Measurements from ENCODE around the gene UBE2H.
"Not testable (repeated sequence)": the region's sequence is repeated elsewhere in the genome, so short reads cannot be mapped to it uniquely, and the experiment has no call there.

UBE2H gene

DNA sequence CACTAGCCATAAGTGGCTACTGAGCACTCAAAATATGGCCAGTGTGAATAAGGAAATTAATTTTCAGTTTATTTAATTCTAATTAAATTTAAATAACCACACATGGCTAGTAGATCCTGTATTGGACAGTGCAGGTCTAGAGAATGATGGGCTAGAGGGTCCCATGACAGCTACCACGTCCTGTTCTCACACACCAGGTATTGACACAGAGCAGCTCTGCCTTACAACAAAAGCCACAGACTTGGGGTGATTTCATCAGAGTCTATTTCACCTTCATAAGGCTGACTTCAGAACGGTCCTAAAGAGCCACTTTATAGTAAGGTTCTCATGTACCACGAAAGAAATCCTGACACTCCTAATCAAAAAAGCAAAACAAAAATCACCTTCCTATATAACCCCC lies 111.3 kb downstream of the UBE2H start:
- no peaks in the 10 kb centered on the region for H3K4me1 ChIP-seq (ENCODE audit: insufficient read depth, insufficient read length)

GRCh38 chr7:129840757-129841156 lies 112.0 kb downstream of the UBE2H start:
- Histone ChIP-seq H3K4me1 (ENCODE audit: insufficient read depth, insufficient read length) (no peaks in the 10 kb centered on the region), H3K36me3 (ENCODE audit: insufficient read depth, insufficient read length, low read length) (peaks cover 9% of the 10 kb centered on the region), H3K4me3 (ENCODE audit: insufficient read length, low read depth) (no peak overlapping the region), H3K9ac (ENCODE audit: insufficient read length, low read depth) (no peak overlapping the region), H3K9me3 (ENCODE audit: insufficient read depth, low read length) (no peaks in the 10 kb centered on the region), H3K27me3 (ENCODE audit: insufficient read depth, insufficient read length) (no peaks in the 10 kb centered on the region)
- no peak for DNase-seq (ENCODE audit: low read depth, low spot score)
- TF ChIP-seq ZNF274 (IDR thresholded peaks at IDR 0.05; ENCODE audit: low read depth, low read length) (no peak), SUZ12 (IDR thresholded peaks at IDR 0.05; ENCODE audit: extremely low read depth, insufficient read depth, insufficient read length) (no peak)

More for the DNA sequence above, 111.3 kb downstream of the UBE2H start:
- Histone ChIP-seq H3K4me3 (ENCODE audit: insufficient read length, low read depth) (no peak overlapping the region), H3K9ac (ENCODE audit: insufficient read length, low read depth) (no peak overlapping the region), H3K9me3 (ENCODE audit: insufficient read depth, low read length) (no peaks in the 10 kb centered on the region), H3K36me3 (ENCODE audit: insufficient read depth, insufficient read length, low read length) (peaks cover 9% of the 10 kb centered on the region), H3K27me3 (ENCODE audit: insufficient read depth, insufficient read length) (no peaks in the 10 kb centered on the region)
- no peak for DNase-seq (ENCODE audit: low read depth, low spot score)
- TF ChIP-seq YY1 (IDR thresholded peaks at IDR 0.05; ENCODE audit: insufficient read depth, insufficient read length) (no peak), SUZ12 (IDR thresholded peaks at IDR 0.05; ENCODE audit: extremely low read depth, insufficient read depth, insufficient read length) (no peak), ZNF274 (IDR thresholded peaks at IDR 0.05; ENCODE audit: low read depth, low read length) (no peak)

- H3K9ac ChIP-seq (ENCODE audit: insufficient read length, low read depth), result no peak overlapping the region
- no peaks in the 10 kb centered on the region for H3K27me3 ChIP-seq (ENCODE audit: insufficient read depth, insufficient read length)
- peaks cover 2% of the 10 kb centered on the region for H3K4me1 ChIP-seq (ENCODE audit: insufficient read depth, insufficient read length)
These were observed 115.8 kb downstream of the UBE2H start for GRCh38 chr7:129836983-129837382.

DNA sequence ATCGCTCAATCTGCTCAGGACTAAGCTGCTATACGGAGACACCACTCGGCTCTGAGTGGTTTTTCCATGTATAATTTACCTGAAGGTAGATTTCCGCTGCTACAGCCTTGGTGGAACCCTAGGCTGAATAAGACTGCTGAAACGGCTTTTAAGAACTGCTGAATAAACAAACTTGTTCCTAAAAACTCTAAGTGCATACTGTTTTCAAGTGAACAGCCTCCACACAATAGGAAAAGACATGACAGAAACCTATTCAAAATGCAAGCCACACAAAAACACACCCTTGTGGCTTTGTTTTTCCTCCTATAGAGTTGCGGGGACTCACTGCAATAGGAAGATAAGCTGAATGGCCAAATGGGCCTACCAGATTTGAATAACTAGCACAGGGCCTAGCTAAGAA lies 117.2 kb downstream of the UBE2H start:
- peaks cover 33% of the 10 kb centered on the region for H3K36me3 ChIP-seq (ENCODE audit: insufficient read depth, insufficient read length, low read length)
- TF ChIP-seq SUZ12 (IDR thresholded peaks at IDR 0.05; ENCODE audit: extremely low read depth, insufficient read depth, insufficient read length) (no peak), YY1 (IDR thresholded peaks at IDR 0.05; ENCODE audit: insufficient read depth, insufficient read length) (no peak), ZNF274 (IDR thresholded peaks at IDR 0.05; ENCODE audit: low read depth, low read length) (no peak)
- no peaks in the 10 kb centered on the region for H3K9me3 ChIP-seq (ENCODE audit: insufficient read depth, low read length)
- H3K27me3 ChIP-seq (ENCODE audit: insufficient read depth, insufficient read length), result no peaks in the 10 kb centered on the region
- no peak overlapping the region for H3K9ac ChIP-seq (ENCODE audit: insufficient read length, low read depth)
- H3K4me3 ChIP-seq (ENCODE audit: insufficient read length, low read depth), result no peak overlapping the region
- H3K4me1 ChIP-seq (ENCODE audit: insufficient read depth, insufficient read length), result peaks cover 7% of the 10 kb centered on the region
- DNase-seq (ENCODE audit: low read depth, low spot score), result no peak

More at GRCh38 chr7:129836983-129837382, 115.8 kb downstream of the UBE2H start:
- H3K9me3 ChIP-seq (ENCODE audit: insufficient read depth, low read length), result no peaks in the 10 kb centered on the region
- no peak for DNase-seq (ENCODE audit: low read depth, low spot score)
- no peak for TF ChIP-seq SUZ12 (IDR thresholded peaks at IDR 0.05; ENCODE audit: extremely low read depth, insufficient read depth, insufficient read length)
- no peak for TF ChIP-seq YY1 (IDR thresholded peaks at IDR 0.05; ENCODE audit: insufficient read depth, insufficient read length)
- no peak for TF ChIP-seq ZNF274 (IDR thresholded peaks at IDR 0.05; ENCODE audit: low read depth, low read length)
- H3K36me3 ChIP-seq (ENCODE audit: insufficient read depth, insufficient read length, low read length), result peaks cover 33% of the 10 kb centered on the region
- no peak overlapping the region for H3K4me3 ChIP-seq (ENCODE audit: insufficient read length, low read depth)

DNA sequence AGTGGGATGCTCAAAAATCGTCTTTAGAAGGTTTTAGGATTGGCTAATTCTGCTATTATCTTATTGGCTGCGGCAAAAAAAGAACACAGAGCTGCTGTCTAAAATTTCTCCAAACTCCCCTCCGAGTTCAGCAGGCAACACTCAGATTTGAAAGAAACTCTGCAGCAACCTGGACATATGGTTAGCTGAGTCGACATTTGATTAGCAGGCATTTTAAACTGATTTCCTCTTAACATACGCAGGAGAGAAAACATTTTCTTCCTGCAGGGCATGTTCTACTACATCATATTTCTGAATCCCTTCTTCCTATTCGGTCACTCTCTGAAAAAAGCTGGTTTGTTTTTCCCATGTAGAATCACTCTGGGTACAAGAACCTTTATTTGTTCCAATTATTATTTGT lies 119.4 kb downstream of the UBE2H start:
- DNase-seq (ENCODE audit: low read depth, low spot score); H3K9ac ChIP-seq (ENCODE audit: insufficient read length, low read depth): not testable (repeated sequence)
- peaks cover 17% of the 10 kb centered on the region for H3K4me1 ChIP-seq (ENCODE audit: insufficient read depth, insufficient read length)

GRCh38 chr7:129832701-129833227 lies 120.0 kb downstream of the UBE2H start:
- H3K9ac ChIP-seq (ENCODE audit: insufficient read length, low read depth), result no peak overlapping the region
- H3K9me3 ChIP-seq (ENCODE audit: insufficient read depth, low read length), result no peaks in the 10 kb centered on the region
- no peak for DNase-seq (ENCODE audit: low read depth, low spot score)
- no peak overlapping the region for H3K4me3 ChIP-seq (ENCODE audit: insufficient read length, low read depth)
- no peak for TF ChIP-seq ZNF274 (IDR thresholded peaks at IDR 0.05; ENCODE audit: low read depth, low read length)
- TF ChIP-seq YY1 (IDR thresholded peaks at IDR 0.05; ENCODE audit: insufficient read depth, insufficient read length), result no peak
- no peak for TF ChIP-seq SUZ12 (IDR thresholded peaks at IDR 0.05; ENCODE audit: extremely low read depth, insufficient read depth, insufficient read length)
- peaks cover 26% of the 10 kb centered on the region for H3K36me3 ChIP-seq (ENCODE audit: insufficient read depth, insufficient read length, low read length)
- no peaks in the 10 kb centered on the region for H3K27me3 ChIP-seq (ENCODE audit: insufficient read depth, insufficient read length)
- peaks cover 17% of the 10 kb centered on the region for H3K4me1 ChIP-seq (ENCODE audit: insufficient read depth, insufficient read length)

More for the DNA sequence above, 119.4 kb downstream of the UBE2H start:
- not testable (repeated sequence) for H3K27me3 ChIP-seq (ENCODE audit: insufficient read depth, insufficient read length); H3K4me3 ChIP-seq (ENCODE audit: insufficient read length, low read depth); H3K9me3 ChIP-seq (ENCODE audit: insufficient read depth, low read length)
- peaks cover 27% of the 10 kb centered on the region for H3K36me3 ChIP-seq (ENCODE audit: insufficient read depth, insufficient read length, low read length)

- peaks cover 24% of the 10 kb centered on the region for H3K36me3 ChIP-seq (ENCODE audit: insufficient read depth, insufficient read length, low read length)
- no peak overlapping the region for H3K9ac ChIP-seq (ENCODE audit: insufficient read length, low read depth)
- H3K9me3 ChIP-seq (ENCODE audit: insufficient read depth, low read length), result no peaks in the 10 kb centered on the region
- TF ChIP-seq YY1 (IDR thresholded peaks at IDR 0.05; ENCODE audit: insufficient read depth, insufficient read length) (no peak), ZNF274 (IDR thresholded peaks at IDR 0.05; ENCODE audit: low read depth, low read length) (no peak), SUZ12 (IDR thresholded peaks at IDR 0.05; ENCODE audit: extremely low read depth, insufficient read depth, insufficient read length) (no peak)
- DNase-seq (ENCODE audit: low read depth, low spot score), result no peak
- peaks cover 17% of the 10 kb centered on the region for H3K4me1 ChIP-seq (ENCODE audit: insufficient read depth, insufficient read length)
- no peak overlapping the region for H3K4me3 ChIP-seq (ENCODE audit: insufficient read length, low read depth)
- H3K27me3 ChIP-seq (ENCODE audit: insufficient read depth, insufficient read length), result no peaks in the 10 kb centered on the region
These were observed 120.5 kb downstream of the UBE2H start for GRCh38 chr7:129832282-129832681.

Measured in NT2/D1 (cell line).